ENCODE data around the gene RABGAP1L.

RABGAP1L gene

DNA sequence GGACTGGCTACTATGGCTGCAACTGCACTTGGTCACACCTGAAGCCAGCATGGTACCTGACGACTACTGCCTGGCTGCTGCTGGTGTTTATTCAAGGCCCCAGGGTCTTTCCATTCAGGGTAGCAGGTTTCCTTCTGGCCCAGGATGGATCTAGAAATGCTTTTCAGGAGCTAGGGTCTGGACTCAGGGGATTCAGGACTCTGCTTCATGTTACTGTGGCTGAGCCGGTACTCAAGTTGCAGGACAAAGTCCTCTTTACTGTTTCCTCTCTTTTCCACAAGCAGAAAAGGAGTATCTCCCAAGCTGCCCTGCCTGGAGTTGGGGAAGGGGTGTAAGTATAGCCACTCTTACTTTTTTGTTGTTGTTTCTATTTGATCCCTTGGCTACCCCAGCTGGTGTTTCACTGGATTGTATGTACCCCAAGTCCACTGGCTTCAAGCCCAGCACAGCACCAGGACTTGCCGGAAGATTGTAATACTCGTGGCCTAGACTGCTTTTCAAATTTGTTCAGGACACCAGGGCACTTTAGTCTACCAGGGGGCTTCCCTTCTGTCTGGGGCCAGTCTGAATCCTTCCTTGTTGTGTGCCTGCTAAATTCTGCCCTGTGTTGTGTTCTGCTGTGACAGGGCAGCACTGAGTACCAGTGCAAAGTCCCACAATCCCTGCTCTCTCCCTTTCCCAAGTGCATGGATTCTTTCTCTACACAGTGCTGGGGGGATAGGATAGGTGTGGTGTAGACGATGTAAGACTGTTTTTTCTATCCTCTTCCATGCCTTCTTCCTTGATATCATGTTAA is 536.9 kb downstream of the RABGAP1L start:
- Mint-ChIP-seq H3K4me3 (no peak overlapping the region), H3K27me3 (ENCODE audit: low read depth, poor library complexity) (no peaks in the 10 kb centered on the region), H3K9me3 (peaks cover 4% of the 10 kb centered on the region), H3K4me1 (no peaks in the 10 kb centered on the region), H3K36me3 (ENCODE audit: low read depth) (no peaks in the 10 kb centered on the region), H3K27ac (no peak overlapping the region)
- no peak for DNase-seq
- TF ChIP-seq, protein P1, sequence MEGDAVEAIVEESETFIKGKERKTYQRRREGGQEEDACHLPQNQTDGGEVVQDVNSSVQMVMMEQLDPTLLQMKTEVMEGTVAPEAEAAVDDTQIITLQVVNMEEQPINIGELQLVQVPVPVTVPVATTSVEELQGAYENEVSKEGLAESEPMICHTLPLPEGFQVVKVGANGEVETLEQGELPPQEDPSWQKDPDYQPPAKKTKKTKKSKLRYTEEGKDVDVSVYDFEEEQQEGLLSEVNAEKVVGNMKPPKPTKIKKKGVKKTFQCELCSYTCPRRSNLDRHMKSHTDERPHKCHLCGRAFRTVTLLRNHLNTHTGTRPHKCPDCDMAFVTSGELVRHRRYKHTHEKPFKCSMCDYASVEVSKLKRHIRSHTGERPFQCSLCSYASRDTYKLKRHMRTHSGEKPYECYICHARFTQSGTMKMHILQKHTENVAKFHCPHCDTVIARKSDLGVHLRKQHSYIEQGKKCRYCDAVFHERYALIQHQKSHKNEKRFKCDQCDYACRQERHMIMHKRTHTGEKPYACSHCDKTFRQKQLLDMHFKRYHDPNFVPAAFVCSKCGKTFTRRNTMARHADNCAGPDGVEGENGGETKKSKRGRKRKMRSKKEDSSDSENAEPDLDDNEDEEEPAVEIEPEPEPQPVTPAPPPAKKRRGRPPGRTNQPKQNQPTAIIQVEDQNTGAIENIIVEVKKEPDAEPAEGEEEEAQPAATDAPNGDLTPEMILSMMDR (IDR thresholded peaks at IDR 0.05), result no peak

DNA sequence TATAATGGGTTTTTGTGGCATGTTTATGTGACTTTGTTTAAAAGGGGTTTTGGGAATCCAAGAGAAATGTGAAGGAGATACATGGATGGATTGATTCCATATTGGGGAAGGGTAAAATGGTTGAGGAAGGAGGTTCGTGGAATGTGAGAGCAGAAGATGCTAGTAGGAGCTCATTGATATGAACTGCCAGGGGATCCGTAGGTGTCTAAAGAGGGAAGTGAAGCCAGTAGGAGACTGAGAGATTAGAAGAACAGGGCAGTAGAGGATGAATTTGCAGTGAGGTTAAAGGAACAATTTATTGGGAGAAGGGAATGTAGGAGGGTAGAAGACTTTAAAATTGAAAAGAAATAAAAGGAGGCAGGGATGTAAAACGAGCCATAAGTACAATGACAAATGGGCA is 541.0 kb downstream of the RABGAP1L start:
- Mint-ChIP-seq H3K27me3 (ENCODE audit: low read depth, poor library complexity) (no peaks in the 10 kb centered on the region), H3K4me3 (no peak overlapping the region), H3K9me3 (peaks cover under 1% of the 10 kb centered on the region), H3K36me3 (ENCODE audit: low read depth) (no peaks in the 10 kb centered on the region), H3K4me1 (no peaks in the 10 kb centered on the region), H3K27ac (no peak overlapping the region)
- DNase-seq, result no peak
- TF ChIP-seq, protein P1 (IDR thresholded peaks at IDR 0.05), result no peak

DNA sequence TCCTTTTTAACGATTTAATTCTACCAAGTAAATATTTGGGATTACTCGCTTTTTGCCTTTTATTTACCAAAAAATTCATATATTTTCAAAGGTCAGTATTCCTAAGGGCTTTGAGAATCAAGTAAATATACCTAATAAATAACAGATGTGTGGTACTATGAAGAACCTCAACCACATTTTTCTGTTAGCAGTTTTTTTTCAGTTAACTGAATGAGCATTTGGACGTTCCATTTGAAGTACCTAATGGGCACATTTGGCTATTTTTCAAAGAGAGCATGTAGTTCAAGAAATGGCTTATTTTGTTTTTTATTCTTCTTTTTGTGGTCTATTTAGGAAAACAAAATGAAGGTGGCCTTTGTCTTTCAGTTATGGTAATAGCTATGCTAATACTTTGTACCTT is 541.5 kb downstream of the RABGAP1L start:
- DNase-seq, result no peak
- Mint-ChIP-seq H3K4me1 (no peaks in the 10 kb centered on the region), H3K4me3 (no peak overlapping the region), H3K27ac (no peak overlapping the region), H3K27me3 (ENCODE audit: low read depth, poor library complexity) (no peaks in the 10 kb centered on the region), H3K9me3 (no peaks in the 10 kb centered on the region), H3K36me3 (ENCODE audit: low read depth) (no peaks in the 10 kb centered on the region)
- TF ChIP-seq, protein P1 (IDR thresholded peaks at IDR 0.05), result no peak

DNA sequence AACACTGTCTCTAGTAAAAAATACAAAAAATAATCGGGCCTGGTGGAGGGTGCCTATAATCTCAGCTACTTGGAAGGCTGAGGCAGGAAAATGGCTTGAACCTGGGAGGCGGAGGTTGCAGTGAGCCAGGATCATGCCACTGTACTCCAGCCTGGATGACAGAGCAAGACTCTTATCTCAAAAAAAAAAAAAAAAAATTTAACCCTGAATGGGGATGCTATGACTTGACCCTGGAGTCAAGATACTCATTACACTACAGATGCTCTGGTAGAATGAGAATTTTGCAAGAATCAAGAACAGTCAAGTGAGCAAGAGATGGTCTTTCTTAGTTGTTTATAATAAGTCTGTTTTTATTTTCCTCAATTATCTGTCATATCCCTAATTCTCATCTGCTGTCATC is 542.2 kb downstream of the RABGAP1L start:
- Mint-ChIP-seq H3K27ac (no peak overlapping the region), H3K9me3 (no peaks in the 10 kb centered on the region), H3K36me3 (ENCODE audit: low read depth) (no peaks in the 10 kb centered on the region), H3K4me1 (no peaks in the 10 kb centered on the region), H3K27me3 (ENCODE audit: low read depth, poor library complexity) (no peaks in the 10 kb centered on the region), H3K4me3 (no peak overlapping the region)
- TF ChIP-seq, protein P1 (IDR thresholded peaks at IDR 0.05), result no peak
- DNase-seq, result no peak

DNA sequence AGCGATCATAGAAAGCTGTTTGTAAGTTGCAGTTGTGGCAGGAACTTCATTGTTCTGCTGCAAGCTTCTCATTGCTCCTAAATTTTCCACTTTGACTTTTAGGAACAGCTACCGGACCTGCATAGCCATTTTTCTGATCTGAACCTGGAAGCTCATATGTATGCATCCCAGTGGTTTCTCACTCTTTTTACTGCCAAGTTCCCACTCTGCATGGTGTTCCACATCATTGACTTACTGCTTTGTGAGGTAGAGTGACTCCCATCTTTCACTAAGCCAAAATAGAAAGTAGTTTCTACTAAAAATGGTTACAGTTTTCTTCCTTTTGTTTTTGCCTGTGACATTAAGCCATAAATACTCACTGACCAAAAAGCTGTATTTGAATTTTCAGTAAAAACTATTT is 542.7 kb downstream of the RABGAP1L start:
- Mint-ChIP-seq H3K36me3 (ENCODE audit: low read depth) (no peaks in the 10 kb centered on the region), H3K27ac (no peak overlapping the region), H3K9me3 (no peaks in the 10 kb centered on the region), H3K4me3 (no peak overlapping the region), H3K27me3 (ENCODE audit: low read depth, poor library complexity) (no peaks in the 10 kb centered on the region), H3K4me1 (no peaks in the 10 kb centered on the region)
- TF ChIP-seq, protein P1 (IDR thresholded peaks at IDR 0.05), result no peak
- no peak for DNase-seq

DNA sequence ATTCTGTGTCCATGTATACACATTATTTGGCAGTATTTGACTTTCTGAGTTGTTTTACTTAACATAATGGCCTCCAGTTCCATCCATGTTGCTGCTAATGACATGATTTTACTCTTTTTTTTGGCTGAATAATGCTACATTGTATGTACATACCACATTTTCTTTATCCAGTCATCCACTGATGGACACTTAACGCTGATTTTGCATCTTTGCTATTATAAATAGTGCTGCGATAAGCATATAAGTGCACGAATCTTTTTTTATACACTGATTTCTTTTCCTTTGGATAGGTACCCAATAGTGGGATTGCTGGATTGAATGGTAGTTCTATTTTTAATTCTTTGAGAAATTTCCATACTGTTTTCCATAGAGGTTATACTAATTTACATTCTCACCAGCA is 544.0 kb downstream of the RABGAP1L start:
- no peak for DNase-seq
- Mint-ChIP-seq H3K4me3 (no peak overlapping the region), H3K36me3 (ENCODE audit: low read depth) (no peaks in the 10 kb centered on the region), H3K9me3 (no peaks in the 10 kb centered on the region), H3K27me3 (ENCODE audit: low read depth, poor library complexity) (no peaks in the 10 kb centered on the region), H3K4me1 (no peaks in the 10 kb centered on the region), H3K27ac (no peak overlapping the region)
- TF ChIP-seq, protein P1 (IDR thresholded peaks at IDR 0.05), result no peak
